Measurements from ENCODE around the gene RIPPLY2. TPM values are rescaled to one million over a fixed set of nuclear protein-coding genes. Genes with fewer than 3 reads are reported as not detected.

Gene RIPPLY2
- polyA plus RNA-seq, 1 experiment, result not detected

DNA sequence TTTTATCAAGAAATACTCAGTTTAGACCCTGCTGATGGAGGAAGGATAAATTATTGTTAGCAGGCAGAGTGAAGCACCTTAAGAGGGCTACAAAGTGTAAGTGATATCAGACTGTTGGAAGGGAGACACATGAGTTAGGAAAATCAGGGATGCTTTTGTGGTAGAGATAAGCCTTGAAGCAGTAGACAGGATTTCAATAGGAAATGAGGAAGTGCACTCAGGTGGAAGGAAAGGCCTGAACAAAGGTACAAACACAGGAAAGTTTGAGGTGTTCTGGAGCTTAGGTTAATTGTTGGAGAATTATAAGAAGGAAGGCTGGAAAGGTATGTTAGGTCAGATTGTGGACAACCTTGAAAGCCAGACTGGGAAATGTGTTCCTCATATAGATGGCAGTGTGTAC, 13.9 kb downstream of the RIPPLY2 start:
- TF ChIP-seq, protein P1, sequence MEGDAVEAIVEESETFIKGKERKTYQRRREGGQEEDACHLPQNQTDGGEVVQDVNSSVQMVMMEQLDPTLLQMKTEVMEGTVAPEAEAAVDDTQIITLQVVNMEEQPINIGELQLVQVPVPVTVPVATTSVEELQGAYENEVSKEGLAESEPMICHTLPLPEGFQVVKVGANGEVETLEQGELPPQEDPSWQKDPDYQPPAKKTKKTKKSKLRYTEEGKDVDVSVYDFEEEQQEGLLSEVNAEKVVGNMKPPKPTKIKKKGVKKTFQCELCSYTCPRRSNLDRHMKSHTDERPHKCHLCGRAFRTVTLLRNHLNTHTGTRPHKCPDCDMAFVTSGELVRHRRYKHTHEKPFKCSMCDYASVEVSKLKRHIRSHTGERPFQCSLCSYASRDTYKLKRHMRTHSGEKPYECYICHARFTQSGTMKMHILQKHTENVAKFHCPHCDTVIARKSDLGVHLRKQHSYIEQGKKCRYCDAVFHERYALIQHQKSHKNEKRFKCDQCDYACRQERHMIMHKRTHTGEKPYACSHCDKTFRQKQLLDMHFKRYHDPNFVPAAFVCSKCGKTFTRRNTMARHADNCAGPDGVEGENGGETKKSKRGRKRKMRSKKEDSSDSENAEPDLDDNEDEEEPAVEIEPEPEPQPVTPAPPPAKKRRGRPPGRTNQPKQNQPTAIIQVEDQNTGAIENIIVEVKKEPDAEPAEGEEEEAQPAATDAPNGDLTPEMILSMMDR (IDR thresholded peaks at IDR 0.05; ENCODE audit: low read depth, low read length), result no peak
- POLR2A ChIA-PET, result interaction anchor here (0.6 kb wide), 1 partner anchor 16 kb away, joined by 3 read pairs; no protein-coding TSS in a partner anchor
- Histone ChIP-seq H3K27me3 (ENCODE audit: control insufficient read depth, insufficient read depth, low read length) (no peaks in the 10 kb centered on the region), H3K27ac (ENCODE audit: low read depth, low read length) (no peak overlapping the region), H3K4me3 (ENCODE audit: low read depth, low read length) (no peak overlapping the region), H3K9me3 (ENCODE audit: control insufficient read depth, insufficient read depth, low read length) (no peaks in the 10 kb centered on the region)
- CTCF ChIA-PET, result interaction anchor here (0.7 to 1.2 kb wide), 4 partner anchors 12 to 360 kb away, joined by 3 to 4 read pairs (median 3); partner anchors contain the start of gene CEP162
- no peak for DNase-seq (ENCODE audit: low read depth, low spot score)

DNA sequence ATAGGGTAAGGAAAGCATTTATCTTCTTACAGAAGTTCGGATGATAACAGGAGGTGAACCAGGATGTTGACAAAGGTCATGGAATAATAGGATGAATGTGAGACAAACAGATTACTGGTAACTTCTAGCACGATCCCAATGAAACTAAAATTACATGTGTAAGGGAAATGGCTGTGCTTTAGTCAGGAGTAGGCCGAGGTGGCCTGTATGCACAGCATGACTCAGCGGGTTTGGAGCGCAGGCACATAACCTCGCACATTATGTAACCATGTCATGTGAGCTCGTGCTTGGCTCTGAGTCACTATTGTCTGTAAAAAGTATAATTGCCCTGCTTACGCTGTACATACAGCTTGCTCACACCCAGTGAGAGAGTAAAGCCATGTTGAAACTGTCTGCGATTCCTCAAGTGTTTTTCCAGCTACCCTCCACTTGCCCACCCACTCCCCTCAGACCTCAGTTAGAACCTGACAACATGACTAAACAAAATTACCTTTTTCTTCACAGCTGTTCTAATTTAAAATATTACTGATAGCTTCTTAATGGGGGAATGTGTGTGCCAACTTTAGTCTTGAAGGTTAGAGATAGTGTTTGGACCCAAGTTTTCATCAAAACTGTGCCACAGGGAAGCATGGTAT, 14.5 kb downstream of the RIPPLY2 start:
- CTCF ChIA-PET, result interaction anchor here (0.7 to 1.2 kb wide), 5 partner anchors 8 to 360 kb away, joined by 3 to 4 read pairs (median 3); partner anchors contain the start of genes CEP162 and CYB5R4
- H3K27ac ChIP-seq (ENCODE audit: low read depth, low read length), result peak overlapping the region; percentile 42

DNA sequence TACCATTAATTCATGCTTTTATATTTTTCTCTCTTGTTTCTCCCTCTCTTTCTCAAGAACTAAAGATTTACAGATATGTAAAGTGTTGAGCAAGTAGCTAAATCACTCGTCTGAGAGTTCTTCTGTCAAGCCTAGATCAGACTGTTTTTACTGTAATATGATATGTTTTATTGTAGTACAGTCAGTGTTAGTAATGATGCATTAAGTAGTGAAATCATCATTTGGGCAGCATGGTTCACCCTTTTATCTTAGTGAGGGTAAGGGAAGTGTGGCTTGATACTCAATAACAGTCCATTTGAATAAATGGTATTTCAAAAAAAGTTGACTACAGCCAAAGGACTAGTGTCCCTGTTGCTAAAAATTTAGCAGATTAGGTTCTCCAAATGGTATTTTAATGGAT, 15.5 kb downstream of the RIPPLY2 start:
- no peak overlapping the region for H3K4me3 ChIP-seq (ENCODE audit: low read depth, low read length)
- DNase-seq (ENCODE audit: low read depth, low spot score), result no peak
- TF ChIP-seq, protein P1 (IDR thresholded peaks at IDR 0.05; ENCODE audit: low read depth, low read length), result no peak
- no peak overlapping the region for H3K27ac ChIP-seq (ENCODE audit: low read depth, low read length)
- no peaks in the 10 kb centered on the region for H3K9me3 ChIP-seq (ENCODE audit: control insufficient read depth, insufficient read depth, low read length)
- ChIA-PET CTCF (no interaction called here), POLR2A (no interaction called here)
- no peaks in the 10 kb centered on the region for H3K27me3 ChIP-seq (ENCODE audit: control insufficient read depth, insufficient read depth, low read length)

More for the DNA sequence above, 14.5 kb downstream of the RIPPLY2 start:
- Histone ChIP-seq H3K4me3 (ENCODE audit: low read depth, low read length) (no peak overlapping the region), H3K27me3 (ENCODE audit: control insufficient read depth, insufficient read depth, low read length) (no peaks in the 10 kb centered on the region), H3K9me3 (ENCODE audit: control insufficient read depth, insufficient read depth, low read length) (no peaks in the 10 kb centered on the region)
- DNase-seq (ENCODE audit: low read depth, low spot score), result peak; percentile 59
- TF ChIP-seq, protein P1 (IDR thresholded peaks at IDR 0.05; ENCODE audit: low read depth, low read length), result no peak
- POLR2A ChIA-PET, result no interaction called here

DNA sequence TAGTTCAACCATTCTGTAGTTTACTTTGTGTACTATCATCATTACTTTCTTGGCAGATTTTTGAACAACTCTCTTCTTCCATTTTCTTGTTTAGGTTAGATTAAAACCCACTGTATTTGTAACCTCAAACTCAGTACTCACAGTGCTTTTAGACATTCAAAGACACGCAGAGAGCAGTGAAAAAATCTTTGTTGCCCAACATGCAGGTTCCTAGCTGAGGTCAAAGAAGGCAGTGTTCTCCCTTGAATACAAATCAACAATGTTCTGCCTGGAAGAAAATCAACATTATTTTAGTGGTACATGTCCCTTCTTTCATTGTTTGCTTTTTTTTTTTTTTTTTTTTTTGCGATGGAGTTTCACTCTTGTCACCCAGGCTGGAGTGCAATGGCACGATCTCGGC, 17.5 kb downstream of the RIPPLY2 start:
- Histone ChIP-seq H3K27ac (ENCODE audit: low read depth, low read length) (no peak overlapping the region), H3K9me3 (ENCODE audit: control insufficient read depth, insufficient read depth, low read length) (no peaks in the 10 kb centered on the region), H3K27me3 (ENCODE audit: control insufficient read depth, insufficient read depth, low read length) (no peaks in the 10 kb centered on the region), H3K4me3 (ENCODE audit: low read depth, low read length) (no peak overlapping the region)
- CTCF ChIA-PET, result interaction anchor here (0.6 to 0.7 kb wide), 4 partner anchors 11 to 354 kb away, joined by 3 to 4 read pairs (median 3); partner anchors contain the start of gene CYB5R4
- no peak for DNase-seq (ENCODE audit: low read depth, low spot score)
- POLR2A ChIA-PET, result no interaction called here
- TF ChIP-seq, protein P1 (IDR thresholded peaks at IDR 0.05; ENCODE audit: low read depth, low read length), result no peak

DNA sequence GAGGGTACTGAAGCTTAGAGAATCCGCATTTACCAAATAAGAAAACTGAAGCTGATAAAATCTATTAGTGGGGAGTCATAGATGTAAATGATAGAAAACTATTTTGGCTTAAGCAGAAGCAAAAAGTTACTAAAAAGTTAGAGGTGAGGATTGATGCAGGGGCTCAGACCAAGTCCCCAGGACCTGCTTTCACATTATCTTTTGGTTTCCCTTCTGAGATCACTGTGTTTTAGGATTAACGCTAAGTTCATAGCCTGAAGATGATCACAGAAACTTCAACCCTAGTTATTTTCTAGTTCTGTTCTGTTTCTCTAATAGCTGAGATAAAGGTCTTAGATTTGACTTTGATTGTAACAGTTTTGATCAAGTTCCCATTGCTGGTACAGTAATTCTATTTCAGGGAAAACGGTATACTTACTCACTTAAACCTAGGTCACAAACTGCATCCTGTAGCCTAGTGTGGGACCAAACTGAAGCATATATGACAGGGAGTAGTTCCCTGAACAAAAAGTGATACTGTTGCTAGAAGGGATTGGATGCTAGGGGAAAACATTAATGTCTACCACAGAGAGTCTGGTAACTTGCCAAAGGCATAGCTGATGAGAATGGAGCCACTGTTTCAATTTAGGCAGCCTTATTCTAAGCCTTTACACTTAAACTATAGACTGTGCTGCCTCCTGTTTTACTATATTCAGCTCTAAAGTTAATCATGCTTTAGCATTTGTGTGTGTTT, 19.4 kb downstream of the RIPPLY2 start:
- ChIA-PET CTCF (no interaction called here), POLR2A (no interaction called here)
- no peaks in the 10 kb centered on the region for H3K9me3 ChIP-seq (ENCODE audit: control insufficient read depth, insufficient read depth, low read length)
- TF ChIP-seq, protein P1 (IDR thresholded peaks at IDR 0.05; ENCODE audit: low read depth, low read length), result no peak
- no peak overlapping the region for H3K4me3 ChIP-seq (ENCODE audit: low read depth, low read length)
- DNase-seq (ENCODE audit: low read depth, low spot score), result no peak
- no peaks in the 10 kb centered on the region for H3K27me3 ChIP-seq (ENCODE audit: control insufficient read depth, insufficient read depth, low read length)
- H3K27ac ChIP-seq (ENCODE audit: low read depth, low read length), result no peak overlapping the region

Measured in AG04450 (cell line).